ENCODE results near the gene AVPR1B.

Gene AVPR1B

DNA sequence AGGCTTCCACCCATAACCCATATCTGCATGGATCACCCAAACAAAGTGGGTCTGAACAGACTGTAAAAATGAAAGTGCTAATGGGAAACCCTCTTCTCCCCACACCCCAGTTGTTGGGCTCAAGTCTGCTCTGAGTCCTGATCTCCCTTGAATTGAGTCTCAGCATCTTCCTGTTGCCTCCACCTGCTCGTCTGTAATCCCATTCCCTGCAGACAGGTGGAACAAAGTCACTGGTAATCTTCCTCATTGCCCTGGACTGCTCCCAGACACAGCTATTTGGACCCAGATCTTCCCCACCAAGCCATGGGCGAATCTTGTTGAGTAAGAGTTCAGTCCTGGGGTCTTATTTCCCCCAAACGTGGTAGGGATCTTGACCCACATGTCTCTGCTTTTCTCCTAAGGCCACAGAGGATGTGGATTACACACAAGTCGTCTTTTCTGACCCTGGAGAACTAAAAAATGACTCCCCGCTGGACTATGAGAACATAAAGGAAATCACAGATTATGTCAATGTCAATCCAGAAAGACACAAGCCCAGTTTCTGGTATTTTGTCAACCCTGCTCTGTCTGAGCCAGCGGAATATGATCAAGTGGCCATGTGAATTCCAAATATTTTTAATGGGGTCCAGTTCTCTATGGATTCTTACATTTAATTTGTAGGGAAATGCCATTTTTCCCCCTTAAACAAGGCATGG, 15.7 kb downstream of the AVPR1B start:
- no peak for DNase-seq (ENCODE audit: low read depth)
- TF ChIP-seq, protein P1, sequence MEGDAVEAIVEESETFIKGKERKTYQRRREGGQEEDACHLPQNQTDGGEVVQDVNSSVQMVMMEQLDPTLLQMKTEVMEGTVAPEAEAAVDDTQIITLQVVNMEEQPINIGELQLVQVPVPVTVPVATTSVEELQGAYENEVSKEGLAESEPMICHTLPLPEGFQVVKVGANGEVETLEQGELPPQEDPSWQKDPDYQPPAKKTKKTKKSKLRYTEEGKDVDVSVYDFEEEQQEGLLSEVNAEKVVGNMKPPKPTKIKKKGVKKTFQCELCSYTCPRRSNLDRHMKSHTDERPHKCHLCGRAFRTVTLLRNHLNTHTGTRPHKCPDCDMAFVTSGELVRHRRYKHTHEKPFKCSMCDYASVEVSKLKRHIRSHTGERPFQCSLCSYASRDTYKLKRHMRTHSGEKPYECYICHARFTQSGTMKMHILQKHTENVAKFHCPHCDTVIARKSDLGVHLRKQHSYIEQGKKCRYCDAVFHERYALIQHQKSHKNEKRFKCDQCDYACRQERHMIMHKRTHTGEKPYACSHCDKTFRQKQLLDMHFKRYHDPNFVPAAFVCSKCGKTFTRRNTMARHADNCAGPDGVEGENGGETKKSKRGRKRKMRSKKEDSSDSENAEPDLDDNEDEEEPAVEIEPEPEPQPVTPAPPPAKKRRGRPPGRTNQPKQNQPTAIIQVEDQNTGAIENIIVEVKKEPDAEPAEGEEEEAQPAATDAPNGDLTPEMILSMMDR (IDR thresholded peaks at IDR 0.05; ENCODE audit: insufficient read depth, low read depth, low read length, missing control alignments): no peak
- H3K4me3 ChIP-seq (ENCODE audit: low read depth, low read length): no peak overlapping the region

DNA sequence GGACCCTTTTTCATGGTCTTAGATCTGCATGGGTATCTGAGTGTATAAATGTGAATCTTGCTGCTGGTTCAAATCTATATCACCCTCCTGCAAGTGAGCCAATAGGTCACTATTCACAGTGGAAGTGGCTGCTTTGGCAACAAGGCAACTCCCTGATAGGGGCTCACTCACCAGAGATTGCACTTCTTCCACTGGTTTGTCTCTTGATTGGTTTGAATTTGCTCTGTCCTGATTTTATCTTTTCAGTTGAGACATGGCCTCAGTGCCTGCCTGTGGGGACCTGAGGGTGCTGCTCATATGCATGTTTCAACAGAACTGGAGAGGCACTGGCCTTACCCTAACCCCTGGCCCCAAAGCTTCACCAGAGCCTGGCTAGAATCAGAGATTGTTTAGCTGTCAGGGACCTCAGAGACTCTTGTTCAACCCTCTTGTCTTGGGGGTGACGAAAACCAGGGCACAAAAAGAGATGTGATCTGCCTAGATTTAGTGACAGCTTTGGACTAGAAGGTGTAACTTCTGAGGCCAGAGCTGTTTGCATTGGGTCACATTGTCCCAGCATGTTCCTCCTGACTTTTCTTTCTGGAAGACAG, 16.9 kb downstream of the AVPR1B start:
- TF ChIP-seq, protein P1 (IDR thresholded peaks at IDR 0.05; ENCODE audit: insufficient read depth, low read depth, low read length, missing control alignments): no peak
- no peak overlapping the region for H3K4me3 ChIP-seq (ENCODE audit: low read depth, low read length)
- no peak for DNase-seq (ENCODE audit: low read depth)

DNA sequence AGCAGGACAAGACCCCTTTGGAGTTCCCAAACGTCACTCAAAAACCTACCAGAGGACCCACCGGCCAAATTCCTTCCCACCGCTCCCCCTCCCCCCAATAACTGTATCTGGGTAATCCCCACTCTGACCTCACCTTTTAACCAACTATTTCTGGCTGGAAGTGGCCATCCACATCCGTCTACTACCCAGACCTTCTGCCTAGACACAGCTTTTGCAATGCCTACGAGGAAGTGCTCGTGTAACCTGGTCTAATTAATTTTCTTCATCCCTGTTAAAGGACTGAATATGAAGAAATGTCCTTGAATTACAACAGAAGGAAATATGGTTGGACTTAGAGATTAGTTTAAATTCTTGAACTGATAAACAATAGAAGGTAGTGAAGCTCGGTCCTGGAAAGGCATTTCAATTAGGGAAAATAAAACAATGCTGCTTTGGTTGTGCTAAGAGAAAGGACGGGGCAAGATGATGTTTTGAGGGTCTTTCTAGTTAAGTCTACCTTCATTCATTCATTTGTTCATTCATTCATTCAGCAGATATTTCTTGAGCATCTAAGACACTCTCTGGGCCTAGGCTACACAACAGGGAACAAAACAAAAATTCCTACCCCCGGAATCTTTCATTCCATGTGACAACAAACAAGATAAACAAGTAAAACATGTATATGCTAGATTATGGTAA, 18.8 kb downstream of the AVPR1B start:
- TF ChIP-seq, protein P1 (IDR thresholded peaks at IDR 0.05; ENCODE audit: insufficient read depth, low read depth, low read length, missing control alignments): no peak
- DNase-seq (ENCODE audit: low read depth): no peak
- no peak overlapping the region for H3K4me3 ChIP-seq (ENCODE audit: low read depth, low read length)

DNA sequence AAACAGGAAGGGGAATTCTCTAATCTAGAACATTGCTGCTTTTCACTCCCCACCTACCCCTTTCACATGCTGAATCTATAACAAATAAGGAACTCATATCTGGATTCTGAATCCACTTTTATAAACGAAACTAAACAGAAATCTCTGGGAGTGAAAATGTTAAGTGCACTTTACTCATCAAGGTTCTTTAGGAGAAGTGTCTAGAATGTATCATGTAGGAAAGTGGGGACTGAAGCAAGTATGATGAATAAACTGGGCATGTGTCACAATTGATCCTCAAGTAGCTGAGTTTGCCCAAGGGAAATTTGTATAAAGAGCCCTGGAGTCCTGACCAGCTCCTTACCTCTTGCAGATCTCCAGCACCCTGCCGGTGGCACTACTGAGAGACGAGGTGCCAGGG, 19.8 kb downstream of the AVPR1B start:
- no peak overlapping the region for H3K4me3 ChIP-seq (ENCODE audit: low read depth, low read length)
- no peak for DNase-seq (ENCODE audit: low read depth)
- TF ChIP-seq, protein P1 (IDR thresholded peaks at IDR 0.05; ENCODE audit: insufficient read depth, low read depth, low read length, missing control alignments): no peak

DNA sequence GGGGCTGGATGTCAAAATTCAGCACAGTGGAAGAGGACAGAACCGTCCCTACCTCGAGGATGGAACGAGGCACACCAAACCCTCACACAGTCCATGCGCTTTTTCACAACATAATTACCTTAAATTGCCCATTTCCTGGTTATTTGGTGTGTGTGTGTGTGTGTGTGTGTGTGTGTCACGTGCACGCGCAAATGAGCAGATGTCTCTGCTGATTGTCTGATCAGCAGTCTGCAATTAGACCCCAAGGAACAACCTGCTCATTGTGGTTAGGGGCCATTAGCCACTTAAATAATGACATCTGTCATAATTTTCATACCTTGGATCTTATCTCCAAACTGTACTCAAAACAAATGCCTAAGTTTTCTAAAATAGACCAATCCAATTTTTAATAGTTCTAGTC, 23.2 kb downstream of the AVPR1B start:
- TF ChIP-seq, protein P1 (IDR thresholded peaks at IDR 0.05; ENCODE audit: insufficient read depth, low read depth, low read length, missing control alignments): no peak
- DNase-seq (ENCODE audit: low read depth): no peak

DNA sequence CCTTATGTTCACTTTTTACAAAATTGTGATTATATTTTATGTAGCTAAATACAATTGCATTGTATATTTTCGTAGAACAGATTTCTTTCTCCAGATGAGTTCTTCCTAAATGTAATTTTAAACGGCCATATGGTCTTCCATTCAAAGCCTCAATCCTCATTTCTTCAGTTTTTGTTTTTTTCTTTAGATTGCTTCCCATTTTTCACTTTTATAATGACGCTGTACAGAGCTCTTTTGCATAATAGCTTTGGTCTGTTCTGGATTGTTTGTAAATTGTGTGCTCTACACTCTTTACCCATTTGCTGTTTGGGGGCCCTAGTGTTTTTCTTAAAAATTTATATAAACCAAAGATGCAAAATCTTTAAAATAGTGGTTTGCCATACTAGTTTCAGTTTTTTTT, 27.8 kb downstream of the AVPR1B start:
- TF ChIP-seq, protein P1 (IDR thresholded peaks at IDR 0.05; ENCODE audit: insufficient read depth, low read depth, low read length, missing control alignments): no peak
- DNase-seq (ENCODE audit: low read depth): no peak
- no peak overlapping the region for H3K4me3 ChIP-seq (ENCODE audit: low read depth, low read length)

More for the DNA sequence above, 23.2 kb downstream of the AVPR1B start:
- no peak overlapping the region for H3K4me3 ChIP-seq (ENCODE audit: low read depth, low read length)

Measured in GM12865 (cell line).